Panc1 (cell line): Measurements from ENCODE around the gene CLDN1. TPM values are rescaled to one million over a fixed set of nuclear protein-coding genes. Genes with fewer than 3 reads are reported as not detected.

Experiments used
- ATAC-seq: fragments of 200-7000 bp; cut with Tn5 transposase; 2 replicates; pipeline ENCODE4 v1.9.1; 2020; ENCODE audit warnings: mild to moderate bottlenecking, moderate library complexity
- BruUV-seq: library from RNA; stranded (reverse); fragments of 400-500 nt; replicated peaks from 2 replicates; lab custom pipeline; 2021; lab: Mats Ljungman, UMichigan
- CTCF ChIA-PET: fragments of 300-600 bp; sonication (Branson Sonifier 250); formaldehyde crosslinking; loops from one replicate; lab custom pipeline; 2022; ENCODE audit warnings: antibody characterized with exemption; lab: Charles Lee
- POLR2A ChIA-PET: fragments of 300-600 bp; sonication (Branson Sonifier 250); formaldehyde crosslinking; loops from one replicate; lab custom pipeline; 2022; ENCODE audit warnings: antibody characterized with exemption; lab: Charles Lee
- DNase-seq: peaks from one replicate; pipeline ENCODE4 v3.0.0-alpha.2; 2010; ENCODE audit warnings: low read depth, low spot score
- H3K27ac ChIP-seq: 2 replicates; pipeline ENCODE4 v1.5.1; 2011; ENCODE audit warnings: mild to moderate bottlenecking, low read length, inconsistent platforms
- H3K27me3 ChIP-seq: fragments of 200-500 bp; sonication (Bioruptor generic); 2 replicates; pipeline ENCODE4 v1.6.0; 2014; ENCODE audit warnings: low read length, inconsistent platforms; ENCODE audit not compliant: control insufficient read depth, insufficient read depth
- H3K36me3 ChIP-seq: fragments of 200-500 bp; sonication (Bioruptor generic); 2 replicates; pipeline ENCODE4 v1.5.1; 2014; ENCODE audit warnings: inconsistent platforms, mild to moderate bottlenecking, low read length, moderate library complexity; ENCODE audit not compliant: control insufficient read depth, insufficient read depth
- H3K4me1 ChIP-seq: 2 replicates; pipeline ENCODE4 v1.5.1; 2011; ENCODE audit warnings: inconsistent platforms, mild to moderate bottlenecking, low read length, moderate library complexity; ENCODE audit not compliant: control insufficient read depth, insufficient read depth
- H3K4me3 ChIP-seq, 2 experiments: 2 replicates each; pipeline ENCODE4 v1.5.1; 2011 to 2012; ENCODE audit warnings: low read depth in 2 of 2, low read length in 2 of 2, mild to moderate bottlenecking in 2 of 2, inconsistent platforms in 1 of 2, moderate library complexity in 1 of 2
- H3K9me3 ChIP-seq: fragments of 200-500 bp; sonication (Bioruptor generic); 2 replicates; pipeline ENCODE4 v1.5.1; 2014; ENCODE audit warnings: low read depth, mild to moderate bottlenecking, inconsistent platforms, low read length, moderate library complexity; ENCODE audit not compliant: control insufficient read depth, insufficient read depth
- CTCF ChIP-seq: fragments of 450-650 bp; IDR thresholded peaks from 2 replicates; pipeline ENCODE4 v1.5.1; 2017; ENCODE audit warnings: mild to moderate bottlenecking
- POLR2AphosphoS5 ChIP-seq: IDR thresholded peaks from 2 replicates; pipeline ENCODE4 v1.6.1; 2012; ENCODE audit warnings: mild to moderate bottlenecking, low read depth, low read length, moderate library complexity
- REST ChIP-seq, 2 experiments: IDR thresholded peaks; 2 replicates each; pipeline ENCODE4 v1.6.1; 2011 to 2012; ENCODE audit warnings: low read depth in 2 of 2, control low read depth in 1 of 2, low read length in 1 of 2, mild to moderate bottlenecking in 1 of 2, moderate library complexity in 1 of 2; ENCODE audit not compliant: insufficient read depth in 1 of 2
- SIN3A ChIP-seq: IDR thresholded peaks from 2 replicates; pipeline ENCODE4 v1.6.1; 2012; ENCODE audit warnings: low read depth, mild to moderate bottlenecking, low read length, moderate library complexity, borderline replicate concordance; ENCODE audit not compliant: insufficient read depth
- TCF7L2 ChIP-seq: IDR thresholded peaks from 2 replicates; pipeline ENCODE4 v1.6.1; 2011; ENCODE audit warnings: mild to moderate bottlenecking, low read depth, low read length, inconsistent platforms
- in situ Hi-C: cut with HindIII; loops from 2 replicates; pipeline ENCODE4 v1.10.0; 2016; ENCODE audit warnings: low sequenced_read_pairs, low pct_unique_long_range_greater_than_20kb
- intact Hi-C: fragments of 100-400 bp; cut with micrococcal nuclease; formaldehyde crosslinking; loops from one replicate; pipeline ENCODE4 v1.10.0; 2022; ENCODE audit not compliant: unreplicated experiment
- total RNA-seq: library from RNA; stranded (reverse); gene quantifications from one replicate; pipeline ENCODE4 v1.2.1, GENCODE V29; 2021; ENCODE audit not compliant: unreplicated experiment

Gene CLDN1
- total RNA-seq, 1 experiment from 2014 or later: 30.9 TPM

GRCh38 chr3:190360228-190360627 lies 38.0 kb upstream of the CLDN1 start:
- POLR2A ChIA-PET: no interaction called here
- Histone ChIP-seq H3K27ac (no peak overlapping the region), H3K36me3 (no peaks in the 10 kb centered on the region), H3K9me3 (no peaks in the 10 kb centered on the region), H3K27me3 (no peaks in the 10 kb centered on the region), H3K4me1 (0 out of 2 replicates have a peak, but pooled peaks cover 3% of the 10 kb centered on the region), H3K4me3 (no peak overlapping the region)
- intact Hi-C loops (no loop called here), in situ Hi-C loops (no loop called here)
- ATAC-seq (no peak), DNase-seq (no peak)
- TF ChIP-seq TCF7L2: no peak
- no peak for TF ChIP-seq SIN3A
- no peak for TF ChIP-seq CTCF
- TF ChIP-seq REST (IDR thresholded peaks at IDR 0.05; ENCODE audit: insufficient read depth in 1 of 2, low read depth in 2 of 2, low read length in 1 of 2): no peak
- TF ChIP-seq POLR2AphosphoS5: no peak
- BruUV-seq: no TSS peak
- CTCF ChIA-PET: no interaction called here

GRCh38 chr3:190359813-190360212 lies 37.6 kb upstream of the CLDN1 start:
- in situ Hi-C loops: no loop called here
- H3K4me1 ChIP-seq: 0 out of 2 replicates have a peak, but pooled peaks cover 3% of the 10 kb centered on the region
- no peak for TF ChIP-seq REST (IDR thresholded peaks at IDR 0.05; ENCODE audit: insufficient read depth in 1 of 2, low read depth in 2 of 2, low read length in 1 of 2)
- no peak for TF ChIP-seq CTCF
- no peak for TF ChIP-seq POLR2AphosphoS5
- TF ChIP-seq SIN3A: no peak
- no peak for TF ChIP-seq TCF7L2
- no peaks in the 10 kb centered on the region for H3K36me3 ChIP-seq
- no peak for ATAC-seq
- no TSS peak for BruUV-seq
- no peak overlapping the region for H3K27ac ChIP-seq
- no peak overlapping the region for H3K4me3 ChIP-seq
- intact Hi-C loops: no loop called here
- POLR2A ChIA-PET: no interaction called here
- H3K9me3 ChIP-seq: no peaks in the 10 kb centered on the region
- no peaks in the 10 kb centered on the region for H3K27me3 ChIP-seq
- CTCF ChIA-PET: no interaction called here
- no peak for DNase-seq
